ENCODE data around the gene KTN1.

DNA sequence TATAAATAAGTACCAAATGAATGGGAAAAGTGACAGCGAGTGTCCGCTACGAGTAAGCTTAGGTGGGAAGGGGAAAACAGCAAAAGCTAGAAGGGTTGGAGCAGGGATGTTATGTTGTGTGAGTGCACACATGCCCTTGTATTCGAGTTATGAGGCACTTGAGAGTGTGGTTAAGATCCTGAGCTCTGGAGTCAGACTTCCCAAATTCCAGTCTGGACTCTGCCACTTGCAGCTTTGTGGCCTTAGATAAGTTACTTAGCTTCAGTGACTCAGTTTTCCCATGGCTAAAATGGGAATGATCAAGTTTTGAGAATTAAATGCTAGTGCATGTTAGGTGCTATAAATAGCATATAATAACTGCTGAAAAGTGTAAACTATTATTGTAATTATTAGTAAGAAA lies 44.9 kb downstream of the KTN1 start:
- TF ChIP-seq, protein P1, sequence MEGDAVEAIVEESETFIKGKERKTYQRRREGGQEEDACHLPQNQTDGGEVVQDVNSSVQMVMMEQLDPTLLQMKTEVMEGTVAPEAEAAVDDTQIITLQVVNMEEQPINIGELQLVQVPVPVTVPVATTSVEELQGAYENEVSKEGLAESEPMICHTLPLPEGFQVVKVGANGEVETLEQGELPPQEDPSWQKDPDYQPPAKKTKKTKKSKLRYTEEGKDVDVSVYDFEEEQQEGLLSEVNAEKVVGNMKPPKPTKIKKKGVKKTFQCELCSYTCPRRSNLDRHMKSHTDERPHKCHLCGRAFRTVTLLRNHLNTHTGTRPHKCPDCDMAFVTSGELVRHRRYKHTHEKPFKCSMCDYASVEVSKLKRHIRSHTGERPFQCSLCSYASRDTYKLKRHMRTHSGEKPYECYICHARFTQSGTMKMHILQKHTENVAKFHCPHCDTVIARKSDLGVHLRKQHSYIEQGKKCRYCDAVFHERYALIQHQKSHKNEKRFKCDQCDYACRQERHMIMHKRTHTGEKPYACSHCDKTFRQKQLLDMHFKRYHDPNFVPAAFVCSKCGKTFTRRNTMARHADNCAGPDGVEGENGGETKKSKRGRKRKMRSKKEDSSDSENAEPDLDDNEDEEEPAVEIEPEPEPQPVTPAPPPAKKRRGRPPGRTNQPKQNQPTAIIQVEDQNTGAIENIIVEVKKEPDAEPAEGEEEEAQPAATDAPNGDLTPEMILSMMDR (IDR thresholded peaks at IDR 0.05): no peak
- TF ChIP-seq POLR2A (IDR thresholded peaks at IDR 0.05) (no peak), EP300 (IDR thresholded peaks at IDR 0.05) (no peak)
